Chondrocyte (in vitro differentiated cells): ENCODE measurements around the gene BCL2A1. TPM values are rescaled to one million over a fixed set of nuclear protein-coding genes. Genes with fewer than 3 reads are reported as not detected.

Source experiments
- DNase-seq: peaks from one replicate; pipeline ENCODE4 v3.0.0; 2021; ENCODE audit warnings: mixed read lengths, low spot score
- H3K27ac Mint-ChIP-seq: one replicate; pipeline ENCODE4 v1.8.0; 2021; ENCODE audit warnings: mild to moderate bottlenecking, moderate library complexity, mixed read lengths; ENCODE audit not compliant: unreplicated experiment
- H3K27me3 Mint-ChIP-seq: 2 replicates; pipeline ENCODE4 v1.8.0; 2021; ENCODE audit warnings: low read depth, mixed read lengths
- H3K36me3 Mint-ChIP-seq: 2 replicates; pipeline ENCODE4 v1.8.0; 2021; ENCODE audit warnings: low read depth, mixed read lengths
- H3K4me1 Mint-ChIP-seq: 2 replicates; pipeline ENCODE4 v1.8.0; 2021; ENCODE audit warnings: low read depth, mild to moderate bottlenecking, mixed read lengths
- H3K4me3 Mint-ChIP-seq: one replicate; pipeline ENCODE4 v1.8.0; 2021; ENCODE audit warnings: mild to moderate bottlenecking, moderate library complexity, mixed read lengths; ENCODE audit not compliant: unreplicated experiment
- H3K9me3 Mint-ChIP-seq: 2 replicates; pipeline ENCODE4 v1.8.0; 2021; ENCODE audit warnings: low read depth, mixed read lengths
- CTCF ChIP-seq: fragments of 200-600 bp; sonication (generic); IDR thresholded peaks from 2 replicates; pipeline ENCODE4 v1.5.0; 2021; ENCODE audit warnings: antibody characterized with exemption, mild to moderate bottlenecking, moderate library complexity
- total RNA-seq: library from RNA; stranded (reverse); gene quantifications from 3 replicates; pipeline ENCODE4 v1.2.1, GENCODE V29; 2021

Gene BCL2A1
- total RNA-seq, 1 donor from 2014 or later = not detected

GRCh38 chr15:79989183-79989582, 18.2 kb upstream of the BCL2A1 start:
- H3K9me3 Mint-ChIP-seq = no peaks in the 10 kb centered on the region
- H3K27ac Mint-ChIP-seq = no peak overlapping the region
- no peak for DNase-seq
- H3K27me3 Mint-ChIP-seq = peaks cover 13% of the 10 kb centered on the region
- no peaks in the 10 kb centered on the region for H3K4me1 Mint-ChIP-seq
- TF ChIP-seq CTCF = no peak
- H3K36me3 Mint-ChIP-seq = no peaks in the 10 kb centered on the region
- H3K4me3 Mint-ChIP-seq = no peak overlapping the region

- H3K9me3 Mint-ChIP-seq = no peaks in the 10 kb centered on the region
- no peak overlapping the region for H3K4me3 Mint-ChIP-seq
- DNase-seq = no peak
- H3K27me3 Mint-ChIP-seq = peaks cover 15% of the 10 kb centered on the region
- no peaks in the 10 kb centered on the region for H3K4me1 Mint-ChIP-seq
- no peak overlapping the region for H3K27ac Mint-ChIP-seq
- no peaks in the 10 kb centered on the region for H3K36me3 Mint-ChIP-seq
- TF ChIP-seq CTCF = no peak
Measured at GRCh38 chr15:79988448-79989117, 17.6 kb upstream of the BCL2A1 start.

- H3K27ac Mint-ChIP-seq = no peak overlapping the region
- H3K9me3 Mint-ChIP-seq = no peaks in the 10 kb centered on the region
Measured at GRCh38 chr15:79987969-79988368, 17.0 kb upstream of the BCL2A1 start.

GRCh38 chr15:79987569-79987955, 16.6 kb upstream of the BCL2A1 start:
- no peaks in the 10 kb centered on the region for H3K4me1 Mint-ChIP-seq
- no peak for DNase-seq
- H3K9me3 Mint-ChIP-seq = no peaks in the 10 kb centered on the region
- H3K27ac Mint-ChIP-seq = no peak overlapping the region
- no peak for TF ChIP-seq CTCF
- no peaks in the 10 kb centered on the region for H3K36me3 Mint-ChIP-seq
- peaks cover 15% of the 10 kb centered on the region for H3K27me3 Mint-ChIP-seq
- no peak overlapping the region for H3K4me3 Mint-ChIP-seq

More at GRCh38 chr15:79987969-79988368, 17.0 kb upstream of the BCL2A1 start:
- TF ChIP-seq CTCF = no peak
- peaks cover 15% of the 10 kb centered on the region for H3K27me3 Mint-ChIP-seq
- H3K4me3 Mint-ChIP-seq = no peak overlapping the region
- no peak for DNase-seq
- H3K36me3 Mint-ChIP-seq = no peaks in the 10 kb centered on the region
- no peaks in the 10 kb centered on the region for H3K4me1 Mint-ChIP-seq

GRCh38 chr15:79981831-79982455, 10.9 kb upstream of the BCL2A1 start:
- Mint-ChIP-seq H3K9me3 (no peaks in the 10 kb centered on the region), H3K27me3 (peaks cover 2% of the 10 kb centered on the region), H3K36me3 (no peaks in the 10 kb centered on the region), H3K4me3 (no peak overlapping the region), H3K27ac (no peak overlapping the region), H3K4me1 (peaks cover 18% of the 10 kb centered on the region)
- TF ChIP-seq CTCF = no peak
- no peak for DNase-seq
